22Rv1 (cell line): Measurements from ENCODE around the gene NBEAL2.

Experiments
- CTCF ChIP-seq: fragments of 450-650 bp; IDR thresholded peaks from 2 replicates; pipeline ENCODE4 v1.5.1; 2017; ENCODE audit warnings: mild to moderate bottlenecking
- ZFX ChIP-seq: fragments of 450-650 bp; IDR thresholded peaks from 2 replicates; pipeline ENCODE4 v1.6.1; 2017; ENCODE audit warnings: antibody characterized with exemption, borderline replicate concordance

GRCh38 chr3:46966811-46967210 is 12.7 kb upstream of the NBEAL2 start:
- TF ChIP-seq CTCF = no peak
- no peak for TF ChIP-seq ZFX
